Measurements from ENCODE around the gene MAFB. TPM values are rescaled to one million over a fixed set of nuclear protein-coding genes. Genes with fewer than 3 reads are reported as not detected.

Gene MAFB
- total and polyA plus RNA-seq, 12 donors = 7.5 to 79.0 (median 37.6) TPM

- no peaks in the 10 kb centered on the region for H3K4me1 ChIP-seq (replicated peaks in 1 of 2)
- no peak for DNase-seq
- no peak overlapping the region for H3K27ac ChIP-seq
- H3K9me3 ChIP-seq (replicated peaks in 1 of 3) = no peaks in the 10 kb centered on the region
- no peaks in the 10 kb centered on the region for H3K36me3 ChIP-seq (replicated peaks in 1 of 2)
- H3K4me3 ChIP-seq = no peak overlapping the region
- intact Hi-C loops (cut with DNase I) = no loop called here
- TF ChIP-seq CTCF (IDR thresholded peaks at IDR 0.05) (no peak), POLR2A (IDR thresholded peaks at IDR 0.05) (no peak)
- 74 to 83% (median 77%) methylated on average over 13 of the region's 13 CpGs for WGBS, 4 donors
- no peaks in the 10 kb centered on the region for H3K27me3 ChIP-seq
Observed at GRCh38 chr20:40711079-40711478, 22.0 kb upstream of the MAFB start.

GRCh38 chr20:40710603-40711002, 21.6 kb upstream of the MAFB start:
- no peak for DNase-seq
- Histone ChIP-seq H3K36me3 (replicated peaks in 1 of 2) (no peaks in the 10 kb centered on the region), H3K4me1 (replicated peaks in 1 of 2) (no peaks in the 10 kb centered on the region), H3K4me3 (no peak overlapping the region), H3K9me3 (replicated peaks in 1 of 3) (no peaks in the 10 kb centered on the region), H3K27me3 (no peaks in the 10 kb centered on the region), H3K27ac (no peak overlapping the region)
- WGBS, 4 donors = 82 to 87% (median 83%) methylated on average over 13 of the region's 13 CpGs
- no peak for TF ChIP-seq CTCF (IDR thresholded peaks at IDR 0.05)
- no peak for TF ChIP-seq POLR2A (IDR thresholded peaks at IDR 0.05)
- intact Hi-C loops (cut with DNase I) = no loop called here

- no peaks in the 10 kb centered on the region for H3K36me3 ChIP-seq (replicated peaks in 1 of 2)
- TF ChIP-seq POLR2A (IDR thresholded peaks at IDR 0.05) = no peak
- no peak for TF ChIP-seq CTCF (IDR thresholded peaks at IDR 0.05)
- H3K4me3 ChIP-seq = no peak overlapping the region
- H3K9me3 ChIP-seq (replicated peaks in 1 of 3) = no peaks in the 10 kb centered on the region
- intact Hi-C loops (cut with DNase I) = no loop called here
- H3K27ac ChIP-seq = no peak overlapping the region
- 85 to 88% (median 86%) methylated on average over 3 of the region's 3 CpGs for WGBS, 4 donors
- H3K27me3 ChIP-seq = no peaks in the 10 kb centered on the region
- no peaks in the 10 kb centered on the region for H3K4me1 ChIP-seq (replicated peaks in 1 of 2)
- no peak for DNase-seq
Observed at GRCh38 chr20:40706977-40707582, 18.0 kb upstream of the MAFB start.

GRCh38 chr20:40705413-40705812, 16.4 kb upstream of the MAFB start:
- no peak for DNase-seq
- H3K27ac ChIP-seq = no peak overlapping the region
- no peaks in the 10 kb centered on the region for H3K27me3 ChIP-seq
- intact Hi-C loops (cut with DNase I) = no loop called here
- no peaks in the 10 kb centered on the region for H3K4me1 ChIP-seq (replicated peaks in 1 of 2)
- H3K4me3 ChIP-seq = no peak overlapping the region
- WGBS, 4 donors = 88 to 93% (median 90%) methylated on average over 3 of the region's 3 CpGs
- H3K9me3 ChIP-seq (replicated peaks in 1 of 3) = no peaks in the 10 kb centered on the region
- H3K36me3 ChIP-seq (replicated peaks in 1 of 2) = no peaks in the 10 kb centered on the region
- TF ChIP-seq POLR2A (IDR thresholded peaks at IDR 0.05) (no peak), CTCF (IDR thresholded peaks at IDR 0.05) (no peak)
